ENCODE data around the gene TANC1.

Gene TANC1

GRCh38 chr2:159065891-159066290, 97.5 kb downstream of the TANC1 start:
- DNase-seq: no peak

GRCh38 chr2:159066541-159067156, 98.2 kb downstream of the TANC1 start:
- no peak for DNase-seq

- DNase-seq: no peak
These were observed 99.5 kb downstream of the TANC1 start for GRCh38 chr2:159067971-159068370.

- DNase-seq: no peak
These were observed 100.8 kb downstream of the TANC1 start for GRCh38 chr2:159069229-159069628.

- no peak for DNase-seq
These were observed 101.8 kb downstream of the TANC1 start for GRCh38 chr2:159070235-159070634.

GRCh38 chr2:159071190-159071915, 102.9 kb downstream of the TANC1 start:
- DNase-seq: no peak

GRCh38 chr2:159072795-159073194, 104.4 kb downstream of the TANC1 start:
- DNase-seq: peak; percentile 58

GRCh38 chr2:159073256-159073655, 104.8 kb downstream of the TANC1 start:
- peak; percentile 47 for DNase-seq

- DNase-seq: no peak
These were observed 106.2 kb downstream of the TANC1 start for GRCh38 chr2:159074605-159075004.

GRCh38 chr2:159075727-159076126, 107.3 kb downstream of the TANC1 start:
- no peak for DNase-seq

GRCh38 chr2:159076241-159076640, 107.8 kb downstream of the TANC1 start:
- peak; percentile 77 for DNase-seq

- DNase-seq: no peak
These were observed 109.4 kb downstream of the TANC1 start for GRCh38 chr2:159077869-159078268.

- no peak for DNase-seq
These were observed 110.0 kb downstream of the TANC1 start for GRCh38 chr2:159078443-159078842.

- DNase-seq: no peak
These were observed 112.2 kb downstream of the TANC1 start for GRCh38 chr2:159080641-159081040.

GRCh38 chr2:159082119-159082518, 113.7 kb downstream of the TANC1 start:
- no peak for DNase-seq

- no peak for DNase-seq
These were observed 116.2 kb downstream of the TANC1 start for GRCh38 chr2:159084384-159085370.

GRCh38 chr2:159086342-159086741, 117.9 kb downstream of the TANC1 start:
- no peak for DNase-seq

GRCh38 chr2:159086826-159087225, 118.4 kb downstream of the TANC1 start:
- no peak for DNase-seq

GRCh38 chr2:159088906-159089305, 120.5 kb downstream of the TANC1 start:
- DNase-seq: no peak

GRCh38 chr2:159089543-159089942, 121.1 kb downstream of the TANC1 start:
- DNase-seq: no peak

- DNase-seq: peak; percentile 54
These were observed 122.2 kb downstream of the TANC1 start for GRCh38 chr2:159090514-159091201.

GRCh38 chr2:159091381-159091780, 122.9 kb downstream of the TANC1 start:
- DNase-seq: peak; percentile 82

GRCh38 chr2:159091976-159092375, 123.5 kb downstream of the TANC1 start:
- DNase-seq: no peak

All from EL (cell line).